ENCODE measurements around the gene CREBZF.
"Not testable (repeated sequence)": the region's sequence is repeated elsewhere in the genome, so short reads cannot be mapped to it uniquely, and the experiment has no call there.

The CREBZF gene

GRCh38 chr11:85661972-85662664 lies 2.8 kb downstream of the CREBZF start:
- TF ChIP-seq GATA1 (IDR thresholded peaks at IDR 0.05; ENCODE audit: low read depth, low read length) = no peak
- no peak for TF ChIP-seq POLR2A (IDR thresholded peaks at IDR 0.05; ENCODE audit: low read length)
- peak; percentile 52 to 59 for DNase-seq

GRCh38 chr11:85658180-85658579 lies 6.7 kb downstream of the CREBZF start:
- TF ChIP-seq GATA1 (IDR thresholded peaks at IDR 0.05; ENCODE audit: low read depth, low read length) (no peak), POLR2A (IDR thresholded peaks at IDR 0.05; ENCODE audit: low read length) (no peak)
- DNase-seq = no peak

GRCh38 chr11:85656777-85657176 lies 8.2 kb downstream of the CREBZF start:
- TF ChIP-seq GATA1 (IDR thresholded peaks at IDR 0.05; ENCODE audit: low read depth, low read length) = no peak
- TF ChIP-seq POLR2A (IDR thresholded peaks at IDR 0.05; ENCODE audit: low read length) = no peak

DNA sequence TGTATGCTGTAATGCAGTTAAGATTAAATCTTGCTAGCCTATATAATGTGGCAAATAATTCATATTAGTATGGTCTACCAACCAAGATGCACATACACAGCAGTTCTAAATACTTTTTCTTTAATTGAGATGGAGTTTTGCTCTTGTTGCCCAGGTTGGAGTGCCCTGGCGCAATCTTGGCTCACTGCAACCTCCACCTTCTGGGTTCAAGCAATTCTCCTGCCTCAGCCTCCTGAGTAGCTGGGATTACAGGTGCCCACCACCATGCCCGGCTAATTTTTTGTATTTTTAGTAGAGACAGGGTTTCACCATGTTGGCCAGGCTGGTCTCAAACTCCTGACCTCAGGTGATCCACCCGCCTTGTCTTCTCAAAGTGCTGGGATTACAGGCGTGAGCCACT lies 10.6 kb downstream of the CREBZF start:
- DNase-seq = not testable (repeated sequence)

More at GRCh38 chr11:85656777-85657176, 8.2 kb downstream of the CREBZF start:
- DNase-seq = no peak

- no peak for DNase-seq
- TF ChIP-seq GATA1 (IDR thresholded peaks at IDR 0.05; ENCODE audit: low read depth, low read length) = no peak
- no peak for TF ChIP-seq POLR2A (IDR thresholded peaks at IDR 0.05; ENCODE audit: low read length)
Measured at GRCh38 chr11:85652786-85653447, 12.0 kb downstream of the CREBZF start.

GRCh38 chr11:85651118-85651517 lies 13.8 kb downstream of the CREBZF start:
- TF ChIP-seq POLR2A (IDR thresholded peaks at IDR 0.05; ENCODE audit: low read length) (no peak), GATA1 (IDR thresholded peaks at IDR 0.05; ENCODE audit: low read depth, low read length) (no peak)

GRCh38 chr11:85647604-85648299 lies 17.2 kb downstream of the CREBZF start, which contains the start of gene TMEM126A:
Gene TMEM126A (plus strand): TSS chr11:85647967. CDS start chr11:85650256, 2,289 bp downstream.
- peak; percentile 89 to 92 for DNase-seq
- TF ChIP-seq POLR2A (IDR thresholded peaks at IDR 0.05; ENCODE audit: low read length) = peak; percentile 97
- no peak for TF ChIP-seq GATA1 (IDR thresholded peaks at IDR 0.05; ENCODE audit: low read depth, low read length)

More at GRCh38 chr11:85651118-85651517, 13.8 kb downstream of the CREBZF start:
- no peak for DNase-seq

DNA sequence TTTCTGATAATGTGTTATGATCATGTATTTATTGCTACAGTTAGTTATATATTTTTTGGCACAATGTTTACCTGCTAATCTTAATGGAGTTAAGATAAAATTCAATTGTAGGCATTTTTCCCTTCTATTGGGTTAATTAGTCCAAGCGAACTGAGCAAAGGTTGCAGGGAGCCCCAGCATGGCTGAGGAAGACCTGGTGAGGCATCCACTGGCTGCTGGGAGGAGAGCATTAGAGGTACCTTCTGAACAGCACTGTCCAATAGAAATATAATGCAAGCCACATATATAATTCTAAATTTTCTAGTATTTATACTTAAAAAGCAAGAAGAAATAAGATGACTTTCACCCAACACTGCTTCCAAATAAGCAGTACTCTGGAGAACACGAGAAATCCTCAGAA lies 17.9 kb downstream of the CREBZF start:
- DNase-seq = no peak
- TF ChIP-seq GATA1 (IDR thresholded peaks at IDR 0.05; ENCODE audit: low read depth, low read length) = no peak
- no peak for TF ChIP-seq POLR2A (IDR thresholded peaks at IDR 0.05; ENCODE audit: low read length)

GRCh38 chr11:85643191-85643614 lies 21.7 kb downstream of the CREBZF start:
- peak; percentile 11 to 12 for DNase-seq
- no peak for TF ChIP-seq GATA1 (IDR thresholded peaks at IDR 0.05; ENCODE audit: low read depth, low read length)
- no peak for TF ChIP-seq POLR2A (IDR thresholded peaks at IDR 0.05; ENCODE audit: low read length)

GRCh38 chr11:85634747-85635146 lies 30.2 kb downstream of the CREBZF start:
- TF ChIP-seq POLR2A (IDR thresholded peaks at IDR 0.05; ENCODE audit: low read length) (no peak), GATA1 (IDR thresholded peaks at IDR 0.05; ENCODE audit: low read depth, low read length) (no peak)
- DNase-seq = no peak

DNA sequence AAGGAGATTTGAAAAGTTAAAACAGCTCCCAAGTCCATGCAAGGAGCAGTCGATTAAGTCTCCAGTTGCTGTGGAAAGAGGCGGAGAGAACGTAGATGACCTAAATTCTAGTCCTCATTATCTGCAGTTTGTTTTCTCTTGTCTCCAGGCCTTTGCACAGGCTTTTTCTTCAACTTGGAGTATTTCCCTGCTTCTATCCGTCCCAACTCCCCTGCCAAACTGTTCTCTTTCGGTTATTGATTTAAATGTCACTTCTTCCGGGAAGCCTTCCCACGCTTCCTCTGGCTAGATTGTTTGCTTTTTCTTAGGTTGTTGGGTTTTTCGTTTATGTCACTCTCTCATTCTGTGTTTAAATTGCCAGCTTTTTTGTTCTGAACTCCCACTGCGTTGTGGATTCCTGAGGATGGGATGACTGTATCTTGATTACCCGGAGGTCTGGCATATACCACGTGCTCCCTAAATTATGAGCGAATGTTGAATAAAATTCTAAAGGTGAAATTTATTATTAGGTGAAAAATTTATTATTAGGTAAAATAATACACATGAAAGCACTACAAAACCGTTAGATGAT lies 36.1 kb downstream of the CREBZF start:
- no peak for DNase-seq

DNA sequence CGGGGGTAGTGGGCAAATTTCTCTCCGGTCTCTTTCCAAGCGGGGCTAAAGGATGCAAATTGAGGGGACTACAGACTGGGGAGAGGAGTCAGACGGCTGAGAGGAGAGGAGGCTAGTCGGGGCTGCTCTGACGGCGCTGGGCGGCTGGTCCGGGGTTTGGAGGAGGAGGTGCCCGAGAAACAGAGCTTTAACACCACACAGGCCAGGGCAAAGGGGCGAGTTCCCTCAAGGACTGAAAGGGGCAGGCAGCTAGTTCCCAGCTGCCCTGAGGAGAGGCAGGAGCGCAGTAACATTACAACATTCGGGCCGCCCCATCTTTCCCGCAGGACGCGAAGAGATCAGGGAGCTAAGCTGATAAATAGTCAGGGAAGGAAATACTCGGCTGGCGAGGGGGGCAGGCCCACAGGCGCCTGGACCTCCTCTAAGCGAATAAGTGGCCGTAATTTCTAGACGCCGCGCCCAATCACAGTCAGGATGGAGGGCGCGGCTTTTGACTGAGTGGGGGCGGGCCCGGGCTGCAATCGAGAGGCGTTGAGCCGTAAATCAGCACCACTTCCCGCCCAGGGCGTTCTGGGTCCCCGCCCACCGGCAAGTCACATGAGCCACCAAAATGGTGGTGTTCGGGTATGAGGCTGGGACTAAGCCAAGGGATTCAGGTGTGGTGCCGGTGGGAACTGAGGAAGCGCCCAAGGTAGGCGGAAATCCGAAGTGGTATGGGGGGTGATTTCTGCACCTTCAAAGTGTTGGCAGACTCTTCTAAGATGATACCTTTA lies 36.7 kb downstream of the CREBZF start, which contains the start of gene TMEM126B:
Gene TMEM126B, plus strand, starts transcription at position 596 of the 773 bp plus-strand sequence. Its CDS starts 15 bp downstream, at position 611.
- peak; percentile 97 for DNase-seq
- TF ChIP-seq GATA1 (IDR thresholded peaks at IDR 0.05; ENCODE audit: low read depth, low read length) (no peak), POLR2A (IDR thresholded peaks at IDR 0.05; ENCODE audit: low read length) (peak; percentile 83)

More for the DNA sequence above, 36.1 kb downstream of the CREBZF start:
- TF ChIP-seq POLR2A (IDR thresholded peaks at IDR 0.05; ENCODE audit: low read length) (peak; percentile 29), GATA1 (IDR thresholded peaks at IDR 0.05; ENCODE audit: low read depth, low read length) (no peak)

DNA sequence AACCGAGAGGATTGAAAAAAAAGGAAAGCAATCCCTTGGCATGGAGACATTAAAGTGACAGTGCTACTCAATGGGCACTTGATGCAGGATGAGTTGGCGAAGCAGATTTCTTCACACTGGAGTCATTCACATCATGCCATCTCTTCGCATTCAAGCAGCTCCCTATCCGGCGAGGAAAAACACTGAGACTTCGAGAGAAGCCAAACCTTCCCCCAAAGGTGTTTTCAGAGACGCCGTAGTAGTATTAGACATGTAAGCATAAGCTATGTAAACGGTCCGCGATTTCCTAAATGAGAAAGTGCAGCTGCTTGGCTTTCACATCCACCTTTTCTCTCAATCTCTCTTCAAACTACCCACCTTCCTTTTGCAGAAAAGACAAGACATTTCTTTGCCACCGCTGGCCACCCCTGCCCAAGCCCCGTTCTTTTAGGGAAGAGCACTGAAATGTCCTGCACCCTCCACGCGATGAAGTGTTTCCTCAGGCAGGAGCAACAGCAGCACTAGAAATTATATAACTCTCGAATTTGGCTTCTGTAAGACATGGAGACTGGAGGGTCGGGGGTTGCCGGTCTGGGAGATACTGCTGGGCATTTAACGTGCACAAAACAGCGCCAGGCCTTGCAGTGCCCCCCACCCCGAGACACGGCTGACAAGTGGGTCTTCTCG lies 37.5 kb downstream of the CREBZF start, which contains the start of gene DLG2:
Gene DLG2, minus strand, starts transcription at position 13 of the 666 bp plus-strand sequence.
- no peak for TF ChIP-seq POLR2A (IDR thresholded peaks at IDR 0.05; ENCODE audit: low read length)
- DNase-seq = peak; percentile 29 to 58

All from erythroblast (primary cell).